Urinary bladder (tissue), 4 donors: ENCODE results near the gene HTR2A. TPM values are rescaled to one million over a fixed set of nuclear protein-coding genes. Genes with fewer than 3 reads are reported as not detected.

ENCODE experiments used
- DNase-seq: peaks from one replicate; pipeline ENCODE4 v3.0.0-alpha.2; 2015; ENCODE audit errors: extremely low spot score
- H3K27ac ChIP-seq: one replicate; pipeline ENCODE4 v1.5.1; 2013; ENCODE audit warnings: low read depth, mild to moderate bottlenecking, moderate library complexity
- H3K36me3 ChIP-seq: one replicate; pipeline ENCODE4 v1.6.1; 2013; ENCODE audit warnings: mild to moderate bottlenecking, moderate library complexity; ENCODE audit not compliant: insufficient read depth
- H3K4me1 ChIP-seq: one replicate; pipeline ENCODE4 v1.6.1; 2013; ENCODE audit warnings: mild to moderate bottlenecking, moderate library complexity; ENCODE audit not compliant: insufficient read depth
- H3K4me3 ChIP-seq: one replicate; pipeline ENCODE4 v1.5.1; 2013; ENCODE audit warnings: low read depth, low read length
- WGBS: extraction: QIAGEN DNeasy Blood & Tissue Kit; methylation state at CpG from one replicate; pipeline ENCODE4 v1.1.7; 2013; 5-methylcytosine and 5-hydroxymethylcytosine counted together
- polyA plus RNA-seq: library from polyadenylated mRNA; stranded (reverse); fragments of 200-250 nt; gene quantifications from one replicate; pipeline ENCODE4 v1.2.3, GENCODE V29; 2013
- total RNA-seq: library from RNA; depleted of rRNA; stranded (reverse); fragments of >200 nt; gene quantifications from one replicate; pipeline ENCODE4 v1.2.3, GENCODE V29; 2014
- donor health status: healthy with polysubstance abuse.
- donor health status: healthy.

The HTR2A gene
- 4.8 TPM for total RNA-seq
- polyA plus RNA-seq, result 0.49 TPM

- H3K36me3 ChIP-seq, result no peaks in the 10 kb centered on the region
- WGBS, result 10% methylated on average over 13 of the region's 13 CpGs
- peak within 1 kb of the TSS; percentile 29 for H3K4me3 ChIP-seq
- peak; percentile 15 for DNase-seq
- no peaks in the 10 kb centered on the region for H3K4me1 ChIP-seq
- no peak within 1 kb of the TSS for H3K27ac ChIP-seq
Observed at GRCh38 chr13:46896341-46897137, at the start of gene HTR2A. Gene HTR2A, minus strand, starts transcription at chr13:46897053. Its CDS starts 1,147 bp downstream, at chr13:46895906.

DNA sequence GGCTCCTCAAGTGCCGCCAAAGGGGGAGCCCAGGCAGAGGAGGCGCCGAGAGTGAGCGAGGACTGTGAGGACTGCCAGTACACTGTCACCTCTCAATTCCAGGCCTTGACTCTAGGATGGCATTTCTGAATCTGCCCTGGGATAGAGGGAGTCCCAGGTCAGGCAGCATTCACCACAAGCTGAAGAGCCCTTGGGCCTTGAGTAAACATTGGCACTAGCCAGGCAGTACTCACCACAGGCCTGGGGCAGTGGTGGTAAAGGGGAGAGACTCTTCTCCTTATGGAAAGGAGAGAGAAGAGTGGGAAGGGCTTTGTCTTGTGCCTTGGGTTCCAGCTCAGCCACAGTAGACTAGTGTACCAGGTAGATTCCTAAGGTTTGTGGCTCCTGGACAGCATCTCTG is 39.7 kb upstream of the HTR2A start:
- Histone ChIP-seq H3K36me3 (no peaks in the 10 kb centered on the region), H3K27ac (no peak overlapping the region), H3K4me3 (no peak overlapping the region), H3K4me1 (no peaks in the 10 kb centered on the region)
- WGBS, result 95% methylated on average over 4 of the region's 4 CpGs
- no peak for DNase-seq

DNA sequence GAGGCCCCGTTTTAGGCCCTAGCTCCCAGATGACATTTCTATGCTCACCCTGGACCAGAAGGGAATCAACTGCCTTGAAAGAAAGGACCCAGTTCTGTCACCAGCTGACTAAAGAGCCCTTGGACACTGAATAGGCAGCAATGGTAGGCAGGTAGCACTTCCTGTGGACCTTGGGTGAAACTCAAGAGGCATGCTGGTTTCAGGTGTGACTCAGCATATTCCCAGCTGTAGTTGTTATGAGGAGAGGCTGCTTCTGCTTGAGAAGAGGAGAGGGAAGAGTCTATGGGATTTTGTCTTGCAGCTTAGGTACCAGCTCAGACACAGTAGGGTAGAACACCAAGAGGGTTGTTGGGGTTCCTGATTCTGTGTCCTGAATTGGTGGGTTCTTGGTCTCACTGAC is 37.9 kb upstream of the HTR2A start:
- Histone ChIP-seq H3K4me3 (no peak overlapping the region), H3K4me1 (no peaks in the 10 kb centered on the region), H3K36me3 (no peaks in the 10 kb centered on the region), H3K27ac (no peak overlapping the region)
- WGBS, result 81% methylated on average over 1 of the region's 1 CpG
- no peak for DNase-seq

DNA sequence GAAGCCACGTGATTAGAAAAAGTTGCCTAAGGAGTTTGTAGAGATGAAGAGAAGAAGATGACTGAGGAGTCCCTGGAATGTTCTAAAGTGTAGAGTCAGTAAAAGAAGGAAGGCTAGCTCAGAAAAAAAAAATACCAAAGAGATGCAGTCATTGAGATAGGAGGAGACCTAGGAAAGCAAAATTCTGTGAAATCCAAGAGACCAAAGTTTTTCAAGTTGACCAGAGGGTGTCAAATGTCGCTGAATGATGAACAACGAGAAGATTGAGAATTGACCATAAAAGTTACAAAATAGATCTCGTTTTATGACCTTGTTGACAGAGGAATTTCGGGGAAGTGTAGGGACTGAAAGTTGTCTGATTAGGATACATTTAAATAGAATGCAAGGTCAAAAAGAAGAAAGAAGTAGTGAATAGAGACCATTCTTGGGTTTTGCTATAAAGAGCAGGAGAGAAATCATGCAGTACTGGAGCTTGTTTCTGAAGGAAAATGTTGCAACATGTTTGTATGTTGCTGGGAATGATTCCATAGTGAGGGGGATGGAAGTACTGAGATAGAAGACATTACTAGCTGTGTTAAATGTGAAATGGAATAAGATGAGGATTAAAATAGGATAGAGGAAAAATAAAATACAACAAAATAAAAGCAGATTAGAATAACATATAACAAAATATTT is 30.2 kb upstream of the HTR2A start:
- no peak for DNase-seq
- H3K27ac ChIP-seq, result no peak overlapping the region
- H3K4me3 ChIP-seq, result no peak overlapping the region
- no peaks in the 10 kb centered on the region for H3K4me1 ChIP-seq
- WGBS, result 64% methylated on average over 5 of the region's 5 CpGs
- no peaks in the 10 kb centered on the region for H3K36me3 ChIP-seq

- Histone ChIP-seq H3K4me3 (no peak overlapping the region), H3K36me3 (no peaks in the 10 kb centered on the region), H3K4me1 (no peaks in the 10 kb centered on the region), H3K27ac (no peak overlapping the region)
- DNase-seq, result no peak
- 86% methylated on average over 1 of the region's 1 CpG for WGBS
Observed at GRCh38 chr13:46925486-46925885, 28.6 kb upstream of the HTR2A start.

DNA sequence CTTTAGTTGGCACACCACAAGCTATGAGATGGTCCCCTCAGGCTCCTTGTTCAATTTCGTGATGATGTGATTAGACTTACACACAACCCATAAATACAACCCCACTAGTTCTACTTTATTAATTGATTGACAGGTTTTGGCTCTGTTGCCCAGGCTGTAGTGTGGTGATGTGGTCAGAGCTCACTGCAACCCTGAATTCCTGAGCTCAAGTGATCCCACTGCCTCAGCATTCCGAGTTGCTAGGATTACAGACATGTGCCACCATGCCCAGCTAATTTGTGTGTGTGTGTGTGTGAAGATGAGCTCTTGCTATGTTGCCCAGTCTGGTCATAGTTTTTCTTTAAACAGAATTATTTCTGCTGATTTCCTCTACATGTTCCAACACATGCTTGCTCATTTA is 17.5 kb upstream of the HTR2A start:
- Histone ChIP-seq H3K36me3 (no peaks in the 10 kb centered on the region), H3K4me3 (no peak overlapping the region), H3K4me1 (no peaks in the 10 kb centered on the region), H3K27ac (no peak overlapping the region)
- WGBS, result 73% methylated on average over 2 of the region's 2 CpGs
- DNase-seq, result no peak

- no peaks in the 10 kb centered on the region for H3K36me3 ChIP-seq
- no peaks in the 10 kb centered on the region for H3K4me1 ChIP-seq
- H3K4me3 ChIP-seq, result no peak overlapping the region
- H3K27ac ChIP-seq, result no peak overlapping the region
- 76% methylated on average over 1 of the region's 1 CpG for WGBS
- no peak for DNase-seq
Observed at GRCh38 chr13:46913757-46914156, 16.9 kb upstream of the HTR2A start.

- Histone ChIP-seq H3K4me3 (no peak overlapping the region), H3K27ac (no peak overlapping the region), H3K36me3 (no peaks in the 10 kb centered on the region), H3K4me1 (no peaks in the 10 kb centered on the region)
- DNase-seq, result no peak
- 64% methylated on average over 3 of the region's 3 CpGs for WGBS
Observed at GRCh38 chr13:46909042-46909441, 12.2 kb upstream of the HTR2A start.

DNA sequence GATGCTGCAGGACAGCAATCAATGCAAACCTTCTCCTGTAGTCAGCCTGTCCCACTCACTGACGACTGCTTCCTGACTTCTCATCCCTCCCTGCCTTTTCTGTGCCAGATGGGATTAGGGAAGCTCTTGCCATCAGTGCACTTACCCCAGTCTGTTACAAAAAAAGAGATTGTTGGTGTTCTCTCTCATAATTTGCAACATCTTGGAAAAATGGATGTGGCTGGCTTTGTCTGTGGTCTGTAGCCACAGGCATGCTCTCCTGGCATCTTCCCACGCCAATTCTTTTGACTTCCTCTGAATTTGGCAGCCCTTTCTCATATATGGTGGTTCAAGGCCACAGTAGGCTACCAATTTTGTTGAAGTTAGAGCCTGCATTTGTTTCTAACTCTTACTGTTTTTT is 11.6 kb upstream of the HTR2A start:
- 63% methylated on average over 2 of the region's 2 CpGs for WGBS
- no peak for DNase-seq
- no peaks in the 10 kb centered on the region for H3K36me3 ChIP-seq
- H3K4me1 ChIP-seq, result no peaks in the 10 kb centered on the region
- no peak overlapping the region for H3K27ac ChIP-seq
- no peak overlapping the region for H3K4me3 ChIP-seq

- Histone ChIP-seq H3K27ac (no peak overlapping the region), H3K36me3 (no peaks in the 10 kb centered on the region), H3K4me1 (no peaks in the 10 kb centered on the region), H3K4me3 (no peak overlapping the region)
- no peak for DNase-seq
Observed at GRCh38 chr13:46906405-46906804, 9.6 kb upstream of the HTR2A start.

DNA sequence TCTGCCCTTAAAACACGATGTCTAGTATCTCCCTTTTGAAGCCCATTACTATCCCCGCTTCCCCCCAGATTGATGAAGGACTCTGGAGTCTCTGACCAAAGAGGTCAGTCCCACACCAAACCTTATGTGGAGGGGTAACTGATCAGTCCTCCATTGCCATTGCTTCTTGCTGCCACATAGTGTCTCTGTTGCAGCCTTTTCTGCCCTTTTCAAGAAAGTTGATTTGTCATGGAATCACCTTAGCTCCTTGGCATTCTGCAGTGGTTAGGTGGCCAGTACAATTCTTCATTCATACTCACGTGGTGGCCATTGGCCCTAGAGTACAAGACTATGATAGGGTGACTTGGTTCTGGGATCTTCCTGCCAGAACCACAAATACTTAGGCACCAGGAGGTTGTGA is 8.4 kb upstream of the HTR2A start:
- 81% methylated on average over 3 of the region's 3 CpGs for WGBS
- no peak for DNase-seq
- no peaks in the 10 kb centered on the region for H3K4me1 ChIP-seq

GRCh38 chr13:46903748-46904147 is 6.9 kb upstream of the HTR2A start:
- Histone ChIP-seq H3K27ac (no peak overlapping the region), H3K4me3 (no peak overlapping the region), H3K36me3 (no peaks in the 10 kb centered on the region), H3K4me1 (no peaks in the 10 kb centered on the region)
- 47% methylated on average over 1 of the region's 1 CpG for WGBS
- DNase-seq, result no peak

More for the DNA sequence above, 8.4 kb upstream of the HTR2A start:
- no peak overlapping the region for H3K27ac ChIP-seq
- no peak overlapping the region for H3K4me3 ChIP-seq
- no peaks in the 10 kb centered on the region for H3K36me3 ChIP-seq

DNA sequence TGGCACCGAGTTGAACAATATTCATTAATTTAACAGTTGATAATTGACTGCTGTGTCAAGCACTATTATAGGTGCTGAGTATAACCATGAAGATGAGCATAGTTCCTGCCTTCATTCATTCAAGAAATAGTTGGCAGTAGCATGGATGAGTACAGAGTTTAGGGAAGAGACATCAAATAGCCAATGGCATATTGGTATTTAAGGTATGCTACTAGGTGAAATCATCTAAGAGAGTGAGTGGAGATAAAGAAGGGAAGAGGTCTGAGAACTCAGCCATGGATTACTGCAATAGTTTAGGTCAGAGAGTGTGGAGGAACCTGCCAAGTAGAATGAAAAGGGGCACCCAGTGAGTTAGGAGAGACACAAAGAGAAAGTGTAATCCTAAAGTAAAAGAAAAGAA is 4.9 kb upstream of the HTR2A start:
- Histone ChIP-seq H3K4me3 (no peak overlapping the region), H3K27ac (no peak overlapping the region), H3K36me3 (no peaks in the 10 kb centered on the region), H3K4me1 (no peaks in the 10 kb centered on the region)
- no peak for DNase-seq
- WGBS, result 91% methylated on average over 1 of the region's 1 CpG

DNA sequence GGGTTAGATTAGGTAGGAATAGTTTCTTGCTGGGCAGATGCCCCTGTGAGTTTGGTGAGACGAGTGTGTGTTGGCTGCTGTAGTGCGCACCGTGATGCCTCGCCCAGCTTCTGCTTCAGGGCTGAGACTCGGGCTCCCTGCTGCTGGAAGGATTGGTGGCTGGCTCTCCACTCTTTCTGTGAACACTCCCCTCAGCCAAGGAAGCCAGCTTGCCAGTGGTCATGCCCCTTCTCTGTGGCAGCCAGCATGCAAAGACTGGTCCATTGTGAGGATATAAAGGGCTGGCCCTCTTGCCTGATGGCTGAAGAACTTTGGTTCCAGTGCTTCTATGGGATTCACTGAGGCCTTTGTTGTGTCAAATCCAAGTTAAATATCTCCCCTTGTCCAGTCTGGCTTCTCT is 2.9 kb upstream of the HTR2A start:
- WGBS, result 90% methylated on average over 5 of the region's 5 CpGs
- H3K4me3 ChIP-seq, result no peak overlapping the region
- DNase-seq, result no peak
- no peaks in the 10 kb centered on the region for H3K36me3 ChIP-seq
- no peak overlapping the region for H3K27ac ChIP-seq
- no peaks in the 10 kb centered on the region for H3K4me1 ChIP-seq
